LNCAP (cell line): ENCODE measurements around the gene ORAI1.

Experiments used
- CTCF ChIP-seq: fragments of 450-650 bp; IDR thresholded peaks from 2 replicates; pipeline ENCODE4 v1.5.1; 2017; ENCODE audit warnings: mild to moderate bottlenecking

The ORAI1 gene

GRCh38 chr12:121626087-121626852, at the start of gene ORAI1:
ORAI1 (plus strand) TSS chr12:121626530.
- TF ChIP-seq CTCF: no peak

- TF ChIP-seq CTCF: no peak
Measured at GRCh38 chr12:121576851-121577391, 49.4 kb upstream of the ORAI1 start.

GRCh38 chr12:121577443-121578180, 48.7 kb upstream of the ORAI1 start:
- no peak for TF ChIP-seq CTCF

- no peak for TF ChIP-seq CTCF
Measured at GRCh38 chr12:121578230-121579189, 47.8 kb upstream of the ORAI1 start.

- TF ChIP-seq CTCF: no peak
Measured at GRCh38 chr12:121579190-121579791, 47.0 kb upstream of the ORAI1 start.

GRCh38 chr12:121579981-121580868, 46.1 kb upstream of the ORAI1 start:
- no peak for TF ChIP-seq CTCF
